Panc1 (cell line): ENCODE data around the gene DEFB114. TPM values are rescaled to one million over a fixed set of nuclear protein-coding genes. Genes with fewer than 3 reads are reported as not detected.

Experiments used
- ATAC-seq: fragments of 200-7000 bp; cut with Tn5 transposase; 2 replicates; pipeline ENCODE4 v1.9.1; 2020; ENCODE audit warnings: mild to moderate bottlenecking, moderate library complexity
- BruUV-seq: library from RNA; stranded (reverse); fragments of 400-500 nt; replicated peaks from 2 replicates; lab custom pipeline; 2021; lab: Mats Ljungman, UMichigan
- CTCF ChIA-PET: fragments of 300-600 bp; sonication (Branson Sonifier 250); formaldehyde crosslinking; loops from one replicate; lab custom pipeline; 2022; ENCODE audit warnings: antibody characterized with exemption; lab: Charles Lee
- POLR2A ChIA-PET: fragments of 300-600 bp; sonication (Branson Sonifier 250); formaldehyde crosslinking; loops from one replicate; lab custom pipeline; 2022; ENCODE audit warnings: antibody characterized with exemption; lab: Charles Lee
- DNase-seq: peaks from one replicate; pipeline ENCODE4 v3.0.0-alpha.2; 2010; ENCODE audit warnings: low read depth, low spot score
- H3K27ac ChIP-seq: 2 replicates; pipeline ENCODE4 v1.5.1; 2011; ENCODE audit warnings: mild to moderate bottlenecking, low read length, inconsistent platforms
- H3K27me3 ChIP-seq: fragments of 200-500 bp; sonication (Bioruptor generic); 2 replicates; pipeline ENCODE4 v1.6.0; 2014; ENCODE audit warnings: low read length, inconsistent platforms; ENCODE audit not compliant: control insufficient read depth, insufficient read depth
- H3K36me3 ChIP-seq: fragments of 200-500 bp; sonication (Bioruptor generic); 2 replicates; pipeline ENCODE4 v1.5.1; 2014; ENCODE audit warnings: inconsistent platforms, mild to moderate bottlenecking, low read length, moderate library complexity; ENCODE audit not compliant: control insufficient read depth, insufficient read depth
- H3K4me1 ChIP-seq: 2 replicates; pipeline ENCODE4 v1.5.1; 2011; ENCODE audit warnings: inconsistent platforms, mild to moderate bottlenecking, low read length, moderate library complexity; ENCODE audit not compliant: control insufficient read depth, insufficient read depth
- H3K4me3 ChIP-seq, 2 experiments: 2 replicates each; pipeline ENCODE4 v1.5.1; 2011 to 2012; ENCODE audit warnings: low read depth in 2 of 2, low read length in 2 of 2, mild to moderate bottlenecking in 2 of 2, inconsistent platforms in 1 of 2, moderate library complexity in 1 of 2
- H3K9me3 ChIP-seq: fragments of 200-500 bp; sonication (Bioruptor generic); 2 replicates; pipeline ENCODE4 v1.5.1; 2014; ENCODE audit warnings: low read depth, mild to moderate bottlenecking, inconsistent platforms, low read length, moderate library complexity; ENCODE audit not compliant: control insufficient read depth, insufficient read depth
- CTCF ChIP-seq: fragments of 450-650 bp; IDR thresholded peaks from 2 replicates; pipeline ENCODE4 v1.5.1; 2017; ENCODE audit warnings: mild to moderate bottlenecking
- POLR2AphosphoS5 ChIP-seq: IDR thresholded peaks from 2 replicates; pipeline ENCODE4 v1.6.1; 2012; ENCODE audit warnings: mild to moderate bottlenecking, low read depth, low read length, moderate library complexity
- REST ChIP-seq, 2 experiments: IDR thresholded peaks; 2 replicates each; pipeline ENCODE4 v1.6.1; 2011 to 2012; ENCODE audit warnings: low read depth in 2 of 2, control low read depth in 1 of 2, low read length in 1 of 2, mild to moderate bottlenecking in 1 of 2, moderate library complexity in 1 of 2; ENCODE audit not compliant: insufficient read depth in 1 of 2
- SIN3A ChIP-seq: IDR thresholded peaks from 2 replicates; pipeline ENCODE4 v1.6.1; 2012; ENCODE audit warnings: low read depth, mild to moderate bottlenecking, low read length, moderate library complexity, borderline replicate concordance; ENCODE audit not compliant: insufficient read depth
- TCF7L2 ChIP-seq: IDR thresholded peaks from 2 replicates; pipeline ENCODE4 v1.6.1; 2011; ENCODE audit warnings: mild to moderate bottlenecking, low read depth, low read length, inconsistent platforms
- in situ Hi-C: cut with HindIII; loops from 2 replicates; pipeline ENCODE4 v1.10.0; 2016; ENCODE audit warnings: low sequenced_read_pairs, low pct_unique_long_range_greater_than_20kb
- intact Hi-C: fragments of 100-400 bp; cut with micrococcal nuclease; formaldehyde crosslinking; loops from one replicate; pipeline ENCODE4 v1.10.0; 2022; ENCODE audit not compliant: unreplicated experiment
- total RNA-seq: library from RNA; stranded (reverse); gene quantifications from one replicate; pipeline ENCODE4 v1.2.1, GENCODE V29; 2021; ENCODE audit not compliant: unreplicated experiment

DEFB114 gene
- total RNA-seq, 1 experiment from 2014 or later = not detected

GRCh38 chr6:49955847-49956246 lies 8.1 kb downstream of the DEFB114 start:
- ChIA-PET POLR2A (no interaction called here), CTCF (no interaction called here)
- ATAC-seq (no peak), DNase-seq (no peak)
- H3K27ac ChIP-seq = no peak overlapping the region
- no peaks in the 10 kb centered on the region for H3K27me3 ChIP-seq
- no peaks in the 10 kb centered on the region for H3K36me3 ChIP-seq
- intact Hi-C loops = no loop called here
- H3K4me3 ChIP-seq = no peak overlapping the region
- BruUV-seq = no TSS peak
- peaks cover 6% of the 10 kb centered on the region; the same call in 1 of the 2 replicates for H3K9me3 ChIP-seq
- in situ Hi-C loops = no loop called here
- H3K4me1 ChIP-seq = no peaks in the 10 kb centered on the region
- TF ChIP-seq REST (IDR thresholded peaks at IDR 0.05; ENCODE audit: insufficient read depth in 1 of 2, low read depth in 2 of 2, low read length in 1 of 2) (no peak), TCF7L2 (no peak), CTCF (no peak), SIN3A (no peak), POLR2AphosphoS5 (no peak)

GRCh38 chr6:49951926-49952325 lies 12.0 kb downstream of the DEFB114 start:
- in situ Hi-C loops (no loop called here), intact Hi-C loops (no loop called here)
- no peak overlapping the region for H3K27ac ChIP-seq
- ChIA-PET POLR2A (no interaction called here), CTCF (no interaction called here)
- no peak for ATAC-seq
- no peak overlapping the region for H3K4me3 ChIP-seq
- no peaks in the 10 kb centered on the region for H3K36me3 ChIP-seq
- no peaks in the 10 kb centered on the region for H3K4me1 ChIP-seq
- no peaks in the 10 kb centered on the region for H3K9me3 ChIP-seq
- TF ChIP-seq CTCF (no peak), REST (IDR thresholded peaks at IDR 0.05; ENCODE audit: insufficient read depth in 1 of 2, low read depth in 2 of 2, low read length in 1 of 2) (no peak), TCF7L2 (no peak), SIN3A (no peak), POLR2AphosphoS5 (no peak)
- no TSS peak for BruUV-seq
- H3K27me3 ChIP-seq = no peaks in the 10 kb centered on the region
- DNase-seq = no peak
